Activated T-helper 9 cell treated with anti-CD3 and anti-CD28 coated beads, Interleukin-2, amount 50 U/mL, for 16 hours (primary cell): ENCODE results near the gene SLC40A1.

Experiments used
- DNase-seq: peaks from one replicate; pipeline ENCODE4 v3.0.0-alpha.2; 2020; ENCODE audit warnings: low read depth

The SLC40A1 gene

GRCh38 chr2:189540551-189540950, 40.0 kb downstream of the SLC40A1 start:
- DNase-seq, result no peak

GRCh38 chr2:189538402-189538801, 42.2 kb downstream of the SLC40A1 start:
- no peak for DNase-seq

DNA sequence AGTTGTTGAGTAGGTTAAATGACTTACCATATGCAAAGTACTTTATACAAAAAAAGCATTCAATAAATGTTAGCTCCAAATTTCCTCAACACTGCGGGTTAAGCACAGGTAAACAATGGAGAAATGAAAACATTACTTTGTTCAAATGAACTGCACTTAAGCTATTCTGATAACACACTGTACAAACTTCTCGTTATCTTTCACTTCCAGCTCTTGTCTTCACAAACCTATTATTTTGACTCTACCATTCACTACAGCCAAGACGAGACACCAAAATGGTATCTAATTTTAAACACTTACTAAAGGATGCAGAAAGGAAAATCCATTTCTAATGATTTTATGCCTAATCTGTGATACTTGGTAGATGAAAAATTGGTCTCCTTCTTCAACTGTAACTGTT, 43.8 kb downstream of the SLC40A1 start:
- no peak for DNase-seq

DNA sequence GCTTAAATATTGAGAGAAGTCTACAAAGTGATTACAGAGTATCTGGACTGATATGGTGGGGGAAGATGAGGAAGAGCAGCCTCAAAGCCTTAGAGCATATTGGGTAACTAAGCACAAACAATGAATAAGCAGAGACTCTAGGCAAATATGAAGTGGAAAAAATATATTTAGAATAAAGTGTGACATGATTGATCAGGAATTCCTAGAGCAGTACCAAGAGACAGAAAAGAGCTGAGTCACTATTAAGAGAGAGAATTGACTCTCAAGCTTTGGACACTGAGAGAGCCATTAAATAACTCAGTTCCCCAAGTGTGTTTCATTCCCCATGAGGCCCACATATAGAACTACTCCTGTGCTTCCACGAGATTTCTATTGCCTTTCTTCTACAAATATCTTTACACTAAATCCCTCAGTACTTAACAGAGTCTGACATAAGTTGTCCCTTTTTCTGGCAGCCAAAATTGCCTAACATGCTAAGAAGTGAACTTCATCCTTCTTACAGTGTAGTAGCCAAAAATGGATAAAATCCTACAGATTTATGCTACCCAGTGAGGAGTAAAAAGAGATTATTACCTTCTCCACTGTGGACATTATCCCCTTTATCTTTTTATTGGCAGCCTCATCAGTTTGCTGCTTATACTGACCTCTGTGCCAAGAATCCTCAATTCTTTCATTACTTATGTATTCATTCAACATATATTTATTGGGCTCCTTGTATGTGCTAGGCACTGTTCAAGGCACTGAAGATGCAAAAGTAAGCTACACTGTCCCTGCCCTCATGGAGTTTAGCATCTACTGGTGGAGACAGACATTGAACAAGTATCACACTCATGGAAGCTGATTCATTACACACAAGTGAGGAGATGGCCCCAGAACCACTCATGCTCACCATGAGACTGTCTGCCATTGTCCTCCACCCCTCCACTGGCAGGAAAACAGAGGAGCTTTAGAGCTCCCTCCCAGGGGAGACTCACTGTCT, 45.4 kb downstream of the SLC40A1 start:
- no peak for DNase-seq

DNA sequence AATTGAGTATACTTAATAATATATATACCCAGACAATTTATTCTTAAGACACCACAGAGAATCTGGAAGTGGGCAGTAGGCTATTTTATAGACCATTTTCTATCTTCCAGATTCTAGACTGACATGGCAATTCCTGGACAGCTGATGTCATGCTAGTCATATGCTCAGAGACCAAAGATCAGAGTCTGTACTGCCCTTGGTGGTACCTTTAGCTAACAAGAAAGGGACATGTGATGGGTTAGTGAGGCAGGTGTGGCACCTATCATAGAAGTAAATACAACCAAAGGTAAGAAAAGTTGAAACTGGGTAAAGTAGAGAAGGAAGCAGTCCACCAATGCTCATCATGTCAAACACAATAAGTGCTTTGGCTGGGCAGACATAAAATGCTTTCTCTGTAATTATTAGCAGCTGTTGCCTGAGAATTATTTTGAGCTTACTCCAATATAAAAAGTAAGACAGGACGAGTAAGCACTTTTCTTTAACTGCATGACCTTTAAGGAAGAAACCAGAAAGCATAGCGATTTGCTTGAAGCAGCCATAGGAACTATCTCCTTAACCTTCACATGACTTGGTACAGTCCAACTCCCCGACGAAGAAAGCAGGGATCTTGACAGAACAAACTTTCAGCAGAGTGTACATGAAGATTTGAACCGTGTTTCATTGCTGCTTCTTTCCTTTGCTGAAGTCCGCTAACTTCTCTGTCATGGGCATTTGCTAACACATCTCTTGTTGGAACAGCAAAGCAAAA, 47.1 kb downstream of the SLC40A1 start:
- DNase-seq, result no peak

- DNase-seq, result no peak
Observed at GRCh38 chr2:189530965-189531637, 49.5 kb downstream of the SLC40A1 start.

GRCh38 chr2:189528617-189529016, 52.0 kb downstream of the SLC40A1 start:
- no peak for DNase-seq

- no peak for DNase-seq
Observed at GRCh38 chr2:189527812-189528592, 52.6 kb downstream of the SLC40A1 start.

- DNase-seq, result no peak
Observed at GRCh38 chr2:189527041-189527750, 53.4 kb downstream of the SLC40A1 start.

GRCh38 chr2:189526241-189526640, 54.3 kb downstream of the SLC40A1 start:
- DNase-seq, result no peak

DNA sequence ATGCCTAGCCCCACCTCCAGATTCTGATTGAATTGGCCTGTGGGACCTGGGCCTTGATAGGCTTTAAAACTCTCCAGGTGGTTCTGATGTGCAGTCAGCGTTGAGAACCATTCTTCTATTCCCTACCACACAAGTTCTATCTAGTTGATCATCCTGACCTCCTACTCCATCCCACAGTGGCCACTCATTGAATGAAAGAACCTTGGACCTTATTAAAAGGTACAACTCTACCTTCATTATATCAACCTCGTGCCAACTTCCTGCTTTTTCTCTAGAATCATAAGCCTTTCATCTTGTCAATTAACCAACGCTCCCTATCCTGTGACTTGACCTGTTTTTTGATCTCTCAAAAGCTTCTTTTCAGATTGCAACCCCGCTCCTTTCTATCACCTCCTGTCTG, 55.8 kb downstream of the SLC40A1 start:
- DNase-seq, result no peak

GRCh38 chr2:189522435-189523151, 58.0 kb downstream of the SLC40A1 start:
- DNase-seq, result no peak

DNA sequence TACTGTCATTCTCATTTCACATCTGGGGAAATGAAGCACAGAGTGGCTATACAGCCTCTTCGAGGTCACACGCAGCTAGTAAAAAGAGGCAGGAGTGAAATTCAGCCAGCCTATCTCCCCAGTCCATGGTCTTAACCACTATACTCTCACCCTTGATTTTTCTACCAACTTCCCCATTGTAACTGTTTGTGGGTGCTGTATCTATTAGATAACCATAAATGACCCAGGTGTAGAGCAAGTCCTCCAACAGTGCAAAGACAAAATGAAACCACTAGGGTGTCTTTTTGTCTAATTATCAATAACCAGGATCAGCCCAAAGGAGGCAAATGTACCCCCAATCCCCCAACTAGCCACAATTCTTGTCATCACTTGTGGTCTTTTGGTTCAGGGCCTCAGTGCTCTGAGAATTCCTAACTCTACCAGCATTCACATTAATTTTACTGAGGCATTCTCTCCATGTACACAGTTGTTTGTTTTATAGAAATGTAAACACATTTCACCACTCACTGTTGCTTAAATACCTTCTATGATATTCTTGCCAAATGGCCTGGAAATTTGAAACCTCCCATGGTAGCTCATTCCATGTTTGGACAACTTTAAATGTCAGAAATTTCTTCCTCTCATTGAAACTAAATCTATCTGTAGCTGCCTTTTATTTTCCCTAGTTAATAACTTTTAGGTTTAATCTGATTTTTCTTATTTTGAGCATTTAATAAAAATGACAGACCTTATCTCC, 58.7 kb downstream of the SLC40A1 start:
- DNase-seq, result no peak

- no peak for DNase-seq
Observed at GRCh38 chr2:189519631-189520387, 60.8 kb downstream of the SLC40A1 start.

DNA sequence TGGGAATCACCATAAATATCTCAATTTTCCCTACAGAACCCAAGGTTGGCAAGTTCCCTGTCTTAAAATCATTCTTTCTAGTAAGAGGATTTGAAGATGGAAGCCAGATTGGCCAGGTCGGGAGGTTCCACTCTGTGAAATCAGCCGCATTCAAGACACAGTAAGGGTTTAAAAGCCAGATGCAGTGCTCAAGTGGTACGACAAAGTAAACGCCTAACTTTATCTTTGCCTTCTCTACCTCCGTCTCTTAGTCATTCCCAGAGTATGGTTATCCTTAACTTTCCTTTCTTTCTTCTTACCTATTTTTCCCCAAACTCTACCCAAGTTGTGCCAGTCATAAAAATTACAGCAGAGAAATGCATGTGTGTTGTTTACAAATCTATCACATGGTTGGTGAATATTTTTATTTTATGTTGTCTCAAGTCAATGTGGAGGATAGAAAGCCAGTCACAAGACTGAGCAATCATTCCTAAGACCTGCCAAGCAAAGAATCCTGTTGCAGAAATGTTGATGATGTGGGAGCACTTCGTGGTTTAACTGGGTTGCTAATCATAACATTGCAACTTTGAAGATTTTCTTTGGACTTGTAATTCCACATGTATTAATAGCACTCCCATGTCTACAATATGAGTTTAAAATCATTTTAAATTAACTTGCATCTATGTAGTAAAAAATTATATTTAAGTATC, 62.6 kb downstream of the SLC40A1 start:
- no peak for DNase-seq

GRCh38 chr2:189516546-189516945, 64.0 kb downstream of the SLC40A1 start:
- DNase-seq, result no peak

DNA sequence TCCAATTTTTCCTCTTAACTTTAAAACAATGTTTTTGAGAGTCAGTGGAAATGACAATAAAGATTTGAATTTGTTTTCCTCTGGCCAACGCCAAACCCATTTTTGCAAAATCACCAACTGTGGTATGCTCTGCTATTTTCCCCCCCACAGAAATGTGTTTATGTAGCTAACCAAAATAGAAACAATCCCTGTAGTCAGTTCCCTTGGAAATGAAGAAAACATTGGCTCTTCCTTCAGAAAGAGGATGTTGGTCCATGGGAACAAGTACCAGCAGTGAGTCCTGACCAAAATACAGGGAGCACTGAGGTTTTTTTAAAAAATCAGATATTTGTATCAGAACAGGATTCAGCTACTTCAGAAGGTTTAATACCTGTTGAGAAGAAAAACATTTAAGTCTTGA, 65.3 kb downstream of the SLC40A1 start:
- no peak for DNase-seq

- no peak for DNase-seq
Observed at GRCh38 chr2:189514104-189514503, 66.5 kb downstream of the SLC40A1 start.
